ENCODE measurements around the gene CIROP.
A peak's percentile ranks its signal among the peaks of the same experiment; 100 is the strongest.

Gene CIROP

DNA sequence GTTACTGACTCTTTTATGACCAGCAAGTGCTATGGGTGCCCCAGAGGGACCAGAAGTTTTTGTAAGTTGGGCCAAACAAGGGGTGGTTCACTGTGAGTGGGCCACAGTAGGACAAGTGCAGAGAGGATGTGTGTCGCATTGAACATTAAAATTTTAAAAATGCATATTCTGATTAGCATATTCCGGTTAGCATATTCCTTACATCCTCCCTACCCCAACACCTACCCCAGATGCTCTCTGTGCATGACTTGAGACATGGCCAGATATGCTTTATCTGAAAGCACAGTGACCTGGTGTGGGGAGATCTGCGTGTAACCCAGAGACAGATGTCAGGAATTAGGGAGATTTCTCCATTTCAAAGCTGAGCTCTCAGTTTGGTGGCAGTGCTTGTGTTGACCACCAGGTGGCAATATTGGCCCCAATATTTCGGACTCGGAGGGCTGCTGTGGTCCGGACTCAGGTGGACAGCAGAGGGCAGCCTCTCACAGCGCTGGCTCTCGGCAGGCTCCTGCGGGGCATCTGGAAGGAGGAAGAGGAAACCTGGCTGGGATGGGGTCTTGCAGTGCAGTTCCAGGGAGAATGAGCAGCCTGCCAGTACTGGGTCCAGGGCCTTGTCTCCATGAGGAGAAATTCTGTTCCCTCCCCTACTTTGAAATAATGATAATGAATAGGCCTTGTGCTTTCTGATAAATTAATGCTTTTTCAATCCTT, 15.9 kb upstream of the CIROP start:
- no peak overlapping the region for H3K4me3 ChIP-seq (ENCODE audit: low read depth, low read length)
- TF ChIP-seq, protein P1, sequence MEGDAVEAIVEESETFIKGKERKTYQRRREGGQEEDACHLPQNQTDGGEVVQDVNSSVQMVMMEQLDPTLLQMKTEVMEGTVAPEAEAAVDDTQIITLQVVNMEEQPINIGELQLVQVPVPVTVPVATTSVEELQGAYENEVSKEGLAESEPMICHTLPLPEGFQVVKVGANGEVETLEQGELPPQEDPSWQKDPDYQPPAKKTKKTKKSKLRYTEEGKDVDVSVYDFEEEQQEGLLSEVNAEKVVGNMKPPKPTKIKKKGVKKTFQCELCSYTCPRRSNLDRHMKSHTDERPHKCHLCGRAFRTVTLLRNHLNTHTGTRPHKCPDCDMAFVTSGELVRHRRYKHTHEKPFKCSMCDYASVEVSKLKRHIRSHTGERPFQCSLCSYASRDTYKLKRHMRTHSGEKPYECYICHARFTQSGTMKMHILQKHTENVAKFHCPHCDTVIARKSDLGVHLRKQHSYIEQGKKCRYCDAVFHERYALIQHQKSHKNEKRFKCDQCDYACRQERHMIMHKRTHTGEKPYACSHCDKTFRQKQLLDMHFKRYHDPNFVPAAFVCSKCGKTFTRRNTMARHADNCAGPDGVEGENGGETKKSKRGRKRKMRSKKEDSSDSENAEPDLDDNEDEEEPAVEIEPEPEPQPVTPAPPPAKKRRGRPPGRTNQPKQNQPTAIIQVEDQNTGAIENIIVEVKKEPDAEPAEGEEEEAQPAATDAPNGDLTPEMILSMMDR (IDR thresholded peaks at IDR 0.05; ENCODE audit: insufficient read depth, low read depth, low read length, missing control alignments): peak; percentile 99
- DNase-seq (ENCODE audit: low read depth): peak; percentile 89

- H3K4me3 ChIP-seq (ENCODE audit: low read depth, low read length): no peak overlapping the region
- DNase-seq (ENCODE audit: low read depth): peak; percentile 57
- TF ChIP-seq, protein P1 (IDR thresholded peaks at IDR 0.05; ENCODE audit: insufficient read depth, low read depth, low read length, missing control alignments): no peak
Observed at GRCh38 chr14:23119363-23120327, 14.9 kb upstream of the CIROP start.

- DNase-seq (ENCODE audit: low read depth): no peak
- H3K4me3 ChIP-seq (ENCODE audit: low read depth, low read length): no peak within 1 kb of the TSS
Observed at GRCh38 chr14:23118506-23119362, 13.9 kb upstream of the CIROP start, which contains the start of gene CEBPE. Gene CEBPE, minus strand, starts transcription at chr14:23119255. Its CDS starts 164 bp downstream, at chr14:23119091.

GRCh38 chr14:23117371-23118020, 12.7 kb upstream of the CIROP start:
- TF ChIP-seq, protein P1 (IDR thresholded peaks at IDR 0.05; ENCODE audit: insufficient read depth, low read depth, low read length, missing control alignments): no peak
- DNase-seq (ENCODE audit: low read depth): no peak
- H3K4me3 ChIP-seq (ENCODE audit: low read depth, low read length): no peak overlapping the region

More at GRCh38 chr14:23118506-23119362, 13.9 kb upstream of the CIROP start, which contains the start of gene CEBPE:
- TF ChIP-seq, protein P1 (IDR thresholded peaks at IDR 0.05; ENCODE audit: insufficient read depth, low read depth, low read length, missing control alignments): no peak

DNA sequence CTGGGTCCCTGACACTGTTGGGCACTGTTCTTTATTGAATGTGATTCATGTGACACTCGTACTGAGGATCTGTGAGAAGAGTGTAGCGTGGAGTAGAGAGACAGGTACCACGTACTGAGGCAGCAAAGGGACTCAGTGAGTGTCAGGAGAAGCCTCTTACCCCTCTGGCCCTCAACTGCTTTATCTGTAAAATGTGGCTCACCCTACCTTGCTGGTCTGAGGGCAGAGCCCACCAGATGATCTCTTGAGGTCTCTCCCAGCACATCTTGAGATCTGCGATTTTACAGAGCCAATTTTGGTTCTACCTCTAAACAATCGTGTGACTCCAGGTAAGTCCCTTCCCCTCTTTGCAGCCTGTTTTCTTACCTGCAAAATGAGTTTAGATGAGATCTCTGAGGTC, 11.1 kb upstream of the CIROP start:
- TF ChIP-seq, protein P1 (IDR thresholded peaks at IDR 0.05; ENCODE audit: insufficient read depth, low read depth, low read length, missing control alignments): no peak
- DNase-seq (ENCODE audit: low read depth): no peak
- no peak overlapping the region for H3K4me3 ChIP-seq (ENCODE audit: low read depth, low read length)

All from GM12865 (cell line).